ENCODE data around the gene HCRTR2. TPM values are rescaled to one million over a fixed set of nuclear protein-coding genes. Genes with fewer than 3 reads are reported as not detected.
"Not testable (repeated sequence)": the region's sequence is repeated elsewhere in the genome, so short reads cannot be mapped to it uniquely, and the experiment has no call there.

The HCRTR2 gene
- total RNA-seq, 1 donor from 2014 or later: not detected

DNA sequence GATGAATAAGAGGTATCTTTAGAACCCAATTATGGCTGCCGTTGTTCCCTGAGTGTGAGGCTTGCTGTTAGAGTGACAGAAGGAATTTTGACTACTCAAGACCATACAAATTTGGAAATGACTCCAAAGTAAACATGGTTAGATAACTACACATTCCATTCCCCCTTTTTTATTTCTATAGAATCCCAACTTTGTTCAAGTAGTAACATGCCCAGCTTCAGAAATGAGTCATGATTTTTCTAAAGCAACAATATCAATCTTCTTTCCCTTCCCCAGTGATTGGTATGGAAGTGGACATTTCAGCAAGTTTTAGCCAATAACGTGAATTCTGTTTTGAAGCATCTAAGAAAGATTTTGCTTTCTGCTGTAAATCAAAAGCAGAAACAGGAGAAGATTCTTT lies 37.8 kb downstream of the HCRTR2 start:
- H3K36me3 ChIP-seq: no peaks in the 10 kb centered on the region
- H3K27me3 ChIP-seq: no peaks in the 10 kb centered on the region
- no peak for DNase-seq (ENCODE audit: extremely low spot score in 2 of 2)
- no peak for TF ChIP-seq POLR2AphosphoS5 (IDR thresholded peaks at IDR 0.05; ENCODE audit: insufficient read depth in 1 of 2, low read depth in 1 of 2)
- TF ChIP-seq POLR2A (IDR thresholded peaks at IDR 0.05): no peak
- TF ChIP-seq, protein P1, sequence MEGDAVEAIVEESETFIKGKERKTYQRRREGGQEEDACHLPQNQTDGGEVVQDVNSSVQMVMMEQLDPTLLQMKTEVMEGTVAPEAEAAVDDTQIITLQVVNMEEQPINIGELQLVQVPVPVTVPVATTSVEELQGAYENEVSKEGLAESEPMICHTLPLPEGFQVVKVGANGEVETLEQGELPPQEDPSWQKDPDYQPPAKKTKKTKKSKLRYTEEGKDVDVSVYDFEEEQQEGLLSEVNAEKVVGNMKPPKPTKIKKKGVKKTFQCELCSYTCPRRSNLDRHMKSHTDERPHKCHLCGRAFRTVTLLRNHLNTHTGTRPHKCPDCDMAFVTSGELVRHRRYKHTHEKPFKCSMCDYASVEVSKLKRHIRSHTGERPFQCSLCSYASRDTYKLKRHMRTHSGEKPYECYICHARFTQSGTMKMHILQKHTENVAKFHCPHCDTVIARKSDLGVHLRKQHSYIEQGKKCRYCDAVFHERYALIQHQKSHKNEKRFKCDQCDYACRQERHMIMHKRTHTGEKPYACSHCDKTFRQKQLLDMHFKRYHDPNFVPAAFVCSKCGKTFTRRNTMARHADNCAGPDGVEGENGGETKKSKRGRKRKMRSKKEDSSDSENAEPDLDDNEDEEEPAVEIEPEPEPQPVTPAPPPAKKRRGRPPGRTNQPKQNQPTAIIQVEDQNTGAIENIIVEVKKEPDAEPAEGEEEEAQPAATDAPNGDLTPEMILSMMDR (IDR thresholded peaks at IDR 0.05): no peak
- H3K9me3 ChIP-seq: no peaks in the 10 kb centered on the region
- intact Hi-C loops (cut with DNase I): no loop called here
- H3K4me1 ChIP-seq: no peaks in the 10 kb centered on the region
- H3K27ac ChIP-seq: no peak overlapping the region
- no peak overlapping the region for H3K4me3 ChIP-seq

DNA sequence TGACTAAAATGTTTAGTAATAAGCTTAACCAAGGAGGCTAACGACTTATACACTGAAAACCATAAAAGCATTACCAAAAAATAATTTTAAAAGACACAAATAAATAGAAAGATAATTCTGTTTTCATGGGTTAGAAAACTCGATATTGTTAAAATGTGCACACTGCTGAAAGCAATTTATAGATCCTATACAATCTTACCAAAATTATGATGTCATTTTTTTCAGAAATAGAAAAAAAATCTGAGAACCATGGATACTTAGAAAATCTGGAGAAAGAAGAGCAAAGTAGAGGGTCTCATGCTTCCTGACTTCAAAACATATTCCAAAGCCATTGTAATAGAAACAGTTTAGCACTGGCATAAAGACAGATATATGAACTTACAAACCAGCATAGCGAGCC lies 46.6 kb downstream of the HCRTR2 start:
- Histone ChIP-seq H3K4me3 (no peak overlapping the region), H3K27ac (no peak overlapping the region), H3K9me3 (no peaks in the 10 kb centered on the region), H3K27me3 (no peaks in the 10 kb centered on the region), H3K36me3 (no peaks in the 10 kb centered on the region), H3K4me1 (no peaks in the 10 kb centered on the region)
- no peak for TF ChIP-seq POLR2A (IDR thresholded peaks at IDR 0.05)
- no peak for DNase-seq (ENCODE audit: extremely low spot score in 2 of 2)
- intact Hi-C loops (cut with DNase I): no loop called here

DNA sequence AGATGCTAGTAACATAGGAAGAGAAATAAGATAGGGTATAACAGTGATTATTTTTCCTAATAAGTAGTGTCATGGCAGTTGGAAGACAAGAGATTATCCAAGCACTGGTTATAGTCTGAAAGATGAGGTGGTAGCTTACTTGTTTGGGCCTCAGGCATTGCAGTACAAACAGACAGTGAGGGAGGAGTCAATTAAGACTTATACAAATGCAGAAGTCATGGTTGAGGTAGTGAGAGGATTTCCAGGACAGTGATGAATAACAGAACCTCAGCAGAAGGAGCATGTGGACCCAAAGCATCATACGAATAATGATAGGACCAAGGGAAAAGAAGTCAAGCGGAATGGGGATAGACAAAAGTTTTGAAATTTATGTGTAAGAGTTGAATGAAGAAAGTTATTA lies 53.5 kb downstream of the HCRTR2 start:
- Histone ChIP-seq H3K36me3 (no peaks in the 10 kb centered on the region), H3K4me3 (no peak overlapping the region), H3K9me3 (no peaks in the 10 kb centered on the region), H3K4me1 (no peaks in the 10 kb centered on the region), H3K27ac (no peak overlapping the region), H3K27me3 (no peaks in the 10 kb centered on the region)
- no peak for DNase-seq (ENCODE audit: extremely low spot score in 2 of 2)
- TF ChIP-seq, protein P1 (IDR thresholded peaks at IDR 0.05): no peak
- TF ChIP-seq POLR2AphosphoS5 (IDR thresholded peaks at IDR 0.05; ENCODE audit: insufficient read depth in 1 of 2, low read depth in 1 of 2): no peak
- TF ChIP-seq POLR2A (IDR thresholded peaks at IDR 0.05): no peak
- intact Hi-C loops (cut with DNase I): no loop called here

DNA sequence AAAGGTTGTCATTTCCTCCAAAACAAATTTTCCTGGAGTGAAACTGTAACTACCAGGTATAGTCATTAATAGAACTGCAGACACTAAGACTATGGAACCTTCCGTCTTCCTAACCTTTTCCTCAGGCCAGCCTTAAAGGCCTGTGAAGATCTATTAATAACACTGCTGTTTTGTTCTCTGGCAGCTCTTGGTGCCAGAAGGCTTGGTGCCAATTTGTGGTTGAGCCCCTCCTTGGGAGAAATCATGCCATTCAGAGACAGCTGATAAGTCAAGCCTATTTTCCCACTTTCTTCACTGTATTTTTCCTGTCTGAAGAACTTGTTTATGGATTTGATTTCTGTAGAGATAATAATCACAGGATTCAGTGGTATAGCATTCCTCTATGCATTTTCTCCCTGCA lies 64.8 kb downstream of the HCRTR2 start:
- intact Hi-C loops (cut with DNase I): no loop called here
- DNase-seq (ENCODE audit: extremely low spot score in 2 of 2): no peak

DNA sequence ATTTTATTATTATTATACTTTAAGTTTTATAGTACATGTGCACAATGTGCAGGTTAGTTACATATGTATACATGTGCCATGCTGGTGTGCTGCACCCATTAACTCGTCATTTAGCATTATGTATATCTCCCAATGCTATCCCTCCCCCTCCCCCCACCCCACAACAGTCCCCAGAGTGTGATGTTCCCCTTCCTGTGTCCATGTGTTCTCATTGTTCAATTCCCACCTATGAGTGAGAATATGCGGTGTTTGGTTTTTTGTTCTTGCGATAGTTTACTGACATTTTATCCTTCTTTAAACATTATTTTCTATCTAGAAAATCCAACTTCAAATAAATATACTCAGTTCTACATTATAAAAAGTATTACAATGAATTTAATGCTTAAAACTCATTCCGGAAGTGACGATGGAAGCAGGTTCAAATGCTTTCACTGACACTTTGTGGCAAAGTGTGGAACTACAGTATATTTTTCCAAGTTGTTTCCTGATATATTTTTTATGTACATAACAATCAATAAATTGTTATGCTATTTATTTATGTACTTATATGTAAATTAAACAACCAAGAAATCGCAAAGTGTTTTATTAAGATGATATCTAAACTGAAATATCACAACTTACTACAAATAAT lies 66.8 kb downstream of the HCRTR2 start:
- H3K9me3 ChIP-seq; DNase-seq (ENCODE audit: extremely low spot score in 2 of 2); H3K36me3 ChIP-seq; H3K27ac ChIP-seq; H3K27me3 ChIP-seq; H3K4me1 ChIP-seq; H3K4me3 ChIP-seq: not testable (repeated sequence)
- intact Hi-C loops (cut with DNase I): loop anchor here (10.0 kb wide), 1 partner anchor 436 kb away; no protein-coding TSS in a partner anchor

More for the DNA sequence above, 64.8 kb downstream of the HCRTR2 start:
- no peak for TF ChIP-seq POLR2A (IDR thresholded peaks at IDR 0.05)
- TF ChIP-seq, protein P1 (IDR thresholded peaks at IDR 0.05): no peak
- TF ChIP-seq POLR2AphosphoS5 (IDR thresholded peaks at IDR 0.05; ENCODE audit: insufficient read depth in 1 of 2, low read depth in 1 of 2): no peak
- no peaks in the 10 kb centered on the region for H3K27me3 ChIP-seq
- no peak overlapping the region for H3K27ac ChIP-seq
- H3K36me3 ChIP-seq: no peaks in the 10 kb centered on the region
- no peaks in the 10 kb centered on the region for H3K4me1 ChIP-seq
- no peaks in the 10 kb centered on the region for H3K9me3 ChIP-seq
- no peak overlapping the region for H3K4me3 ChIP-seq

DNA sequence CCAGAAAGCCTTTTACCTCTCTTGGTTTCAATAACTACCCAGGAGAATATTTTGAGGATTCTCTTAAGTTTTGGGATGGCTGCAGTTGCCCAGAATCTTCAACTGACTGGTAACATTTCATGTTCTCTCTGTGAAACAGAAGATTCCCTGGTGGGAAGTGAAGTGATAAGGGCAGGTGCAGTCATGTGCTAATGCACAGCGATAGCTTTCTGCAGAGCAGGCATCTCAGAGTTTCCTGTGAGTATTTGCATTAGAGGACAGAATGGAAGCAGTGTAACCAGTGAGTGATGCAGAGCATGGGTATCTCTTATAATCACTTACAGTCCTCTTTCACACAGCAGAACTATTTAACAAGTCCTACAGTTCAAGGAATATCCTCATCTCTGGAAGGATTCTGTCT lies 76.1 kb downstream of the HCRTR2 start:
- Histone ChIP-seq H3K27ac (no peak overlapping the region), H3K9me3 (no peaks in the 10 kb centered on the region), H3K27me3 (no peaks in the 10 kb centered on the region), H3K4me1 (no peaks in the 10 kb centered on the region), H3K36me3 (no peaks in the 10 kb centered on the region), H3K4me3 (no peak overlapping the region)
- TF ChIP-seq POLR2A (IDR thresholded peaks at IDR 0.05) (no peak), POLR2AphosphoS5 (IDR thresholded peaks at IDR 0.05; ENCODE audit: insufficient read depth in 1 of 2, low read depth in 1 of 2) (no peak)
- TF ChIP-seq, protein P1 (IDR thresholded peaks at IDR 0.05): no peak
- DNase-seq (ENCODE audit: extremely low spot score in 2 of 2): no peak
- intact Hi-C loops (cut with DNase I): no loop called here

Measured in vagina (tissue), 2 donors.